ENCODE data around the gene SLC22A1. TPM values are rescaled to one million over a fixed set of nuclear protein-coding genes. Genes with fewer than 3 reads are reported as not detected.

SLC22A1 gene
- total RNA-seq, 1 experiment from 2014 or later = 0.39 TPM

GRCh38 chr6:160190081-160190480 is 68.5 kb downstream of the SLC22A1 start:
- no peak for TF ChIP-seq CTCF (conservative IDR thresholded peaks at IDR 0.05)
- no peak overlapping the region for H3K18ac ChIP-seq (ENCODE audit: insufficient read length, low read depth, low read length)
- H2BK20ac ChIP-seq (ENCODE audit: low read depth, low read length, poor library complexity, severe bottlenecking) = no peak overlapping the region
- Mint-ChIP-seq H3K4me3 (no peak overlapping the region), H3K9me3 (peaks cover 34 to 35% of the 10 kb centered on the region in 2 experiments), H3K27ac (no peak overlapping the region), H3K36me3 (ENCODE audit: insufficient read depth in 1 of 3, low read depth in 3 of 3) (peaks cover 4 to 24% (median 16%) of the 10 kb centered on the region in 3 experiments; a peak in 6 of 7 replicates), H3K27me3 (ENCODE audit: low read depth) (no peaks in the 10 kb centered on the region), H3K4me1 (no peaks in the 10 kb centered on the region)
- H3K9ac ChIP-seq (ENCODE audit: extremely low read depth, insufficient read length, low read length) = no peak overlapping the region
- no peak overlapping the region for H4K91ac ChIP-seq (ENCODE audit: insufficient read length, low read depth, low read length)
- no peaks in the 10 kb centered on the region for H3K9me3 ChIP-seq (ENCODE audit: control insufficient read depth, low read depth, low read length)
- no peak overlapping the region for H2AFZ ChIP-seq (ENCODE audit: low read length)
- no peak overlapping the region for H3K14ac ChIP-seq (ENCODE audit: insufficient read depth, low read length)
- no CpG with 5 or more reads among the region's 1 CpG for WGBS (ENCODE audit: extremely low coverage, insufficient read length, low lambda C conversion rate)
- no peak overlapping the region for H2AK5ac ChIP-seq (ENCODE audit: insufficient read length, low read length)
- H3K27ac ChIP-seq (ENCODE audit: insufficient read length, low read depth, low read length) = no peak overlapping the region
- no peak overlapping the region for H3K4me2 ChIP-seq (ENCODE audit: insufficient read depth, insufficient read length, low read length)
- H3K4ac ChIP-seq (ENCODE audit: low read depth, low read length) = no peak overlapping the region
- DNase-seq = no peak
- H2BK15ac ChIP-seq (ENCODE audit: low read depth, low read length) = no peak overlapping the region
- H3K79me1 ChIP-seq (ENCODE audit: insufficient read depth, low read depth, low read length, poor library complexity, severe bottlenecking) = no peaks in the 10 kb centered on the region
- no peaks in the 10 kb centered on the region for H3K23me2 ChIP-seq (ENCODE audit: insufficient read length, low read depth, low read length, poor library complexity, severe bottlenecking)
- no peak overlapping the region for H4K5ac ChIP-seq (ENCODE audit: insufficient read length, low read depth, low read length)
- H3K27me3 ChIP-seq (ENCODE audit: insufficient read depth, low read length) = no peaks in the 10 kb centered on the region
- no peaks in the 10 kb centered on the region for H4K20me1 ChIP-seq (ENCODE audit: control insufficient read depth, insufficient read depth, insufficient read length)
- H2BK12ac ChIP-seq (ENCODE audit: insufficient read length, low read depth, low read length) = no peak overlapping the region
- H3T11ph ChIP-seq (ENCODE audit: low read length) = no peak overlapping the region
- no peak overlapping the region for H4K8ac ChIP-seq (replicated peaks; ENCODE audit: insufficient read length, low read depth, low read length)
- no peak overlapping the region for H3K56ac ChIP-seq (ENCODE audit: insufficient read length, low read depth, low read length)
- H3K23ac ChIP-seq (ENCODE audit: insufficient read length, low read depth, low read length) = no peak overlapping the region
- H3K4me1 ChIP-seq (ENCODE audit: insufficient read depth, low read length) = no peaks in the 10 kb centered on the region
- H2BK5ac ChIP-seq (ENCODE audit: insufficient read length, low read length) = no peak overlapping the region
- no peaks in the 10 kb centered on the region for H3K79me2 ChIP-seq (ENCODE audit: insufficient read depth, low read length)
- no peak overlapping the region for H2BK120ac ChIP-seq (ENCODE audit: low read depth, low read length, poor library complexity, severe bottlenecking)

Data from H9 (cell line).